ENCODE measurements around the gene FNIP2. TPM values are rescaled to one million over a fixed set of nuclear protein-coding genes. Genes with fewer than 3 reads are reported as not detected.
A peak's percentile ranks its signal among the peaks of the same experiment; 100 is the strongest.

The FNIP2 gene
- total RNA-seq, 1 donor from 2014 or later: 19.1 TPM

GRCh38 chr4:158835226-158836001, 66.6 kb downstream of the FNIP2 start:
- H3K36me3 Mint-ChIP-seq (ENCODE audit: low read depth): peaks cover 43% of the 10 kb centered on the region
- intact Hi-C loops (cut with micrococcal nuclease): no loop called here

GRCh38 chr4:158836002-158836369, 67.2 kb downstream of the FNIP2 start:
- H3K4me3 Mint-ChIP-seq: no peak overlapping the region
- no peaks in the 10 kb centered on the region for H3K9me3 Mint-ChIP-seq
- intact Hi-C loops (cut with micrococcal nuclease): no loop called here
- H3K27ac Mint-ChIP-seq: no peak overlapping the region
- H3K4me1 Mint-ChIP-seq: peaks cover 3% of the 10 kb centered on the region
- peaks cover 39% of the 10 kb centered on the region for H3K36me3 Mint-ChIP-seq (ENCODE audit: low read depth)
- no peaks in the 10 kb centered on the region for H3K27me3 Mint-ChIP-seq
- DNase-seq: no peak

More at GRCh38 chr4:158835226-158836001, 66.6 kb downstream of the FNIP2 start:
- no peaks in the 10 kb centered on the region for H3K27me3 Mint-ChIP-seq
- peaks cover 2% of the 10 kb centered on the region for H3K4me1 Mint-ChIP-seq
- H3K4me3 Mint-ChIP-seq: no peak overlapping the region
- no peaks in the 10 kb centered on the region for H3K9me3 Mint-ChIP-seq
- H3K27ac Mint-ChIP-seq: no peak overlapping the region
- DNase-seq: no peak

- Mint-ChIP-seq H3K27ac (no peak overlapping the region), H3K4me1 (peaks cover 4% of the 10 kb centered on the region), H3K36me3 (ENCODE audit: low read depth) (peaks cover 35% of the 10 kb centered on the region), H3K27me3 (no peaks in the 10 kb centered on the region), H3K9me3 (no peaks in the 10 kb centered on the region), H3K4me3 (no peak overlapping the region)
- intact Hi-C loops (cut with micrococcal nuclease): no loop called here
- no peak for DNase-seq
Measured at GRCh38 chr4:158836828-158837449, 68.1 kb downstream of the FNIP2 start.

- Mint-ChIP-seq H3K4me1 (peaks cover 4% of the 10 kb centered on the region), H3K9me3 (no peaks in the 10 kb centered on the region), H3K36me3 (ENCODE audit: low read depth) (peaks cover 35% of the 10 kb centered on the region), H3K4me3 (no peak overlapping the region), H3K27me3 (no peaks in the 10 kb centered on the region), H3K27ac (no peak overlapping the region)
- intact Hi-C loops (cut with micrococcal nuclease): no loop called here
- DNase-seq: no peak
Measured at GRCh38 chr4:158837527-158838141, 68.8 kb downstream of the FNIP2 start.

GRCh38 chr4:158840131-158840530, 71.3 kb downstream of the FNIP2 start:
- H3K4me1 Mint-ChIP-seq: peaks cover 4% of the 10 kb centered on the region
- intact Hi-C loops (cut with micrococcal nuclease): no loop called here
- peaks cover 30% of the 10 kb centered on the region for H3K36me3 Mint-ChIP-seq (ENCODE audit: low read depth)
- H3K27me3 Mint-ChIP-seq: no peaks in the 10 kb centered on the region
- DNase-seq: no peak
- H3K9me3 Mint-ChIP-seq: no peaks in the 10 kb centered on the region
- H3K27ac Mint-ChIP-seq: no peak overlapping the region
- H3K4me3 Mint-ChIP-seq: no peak overlapping the region

- H3K4me3 Mint-ChIP-seq: no peak overlapping the region
- H3K9me3 Mint-ChIP-seq: no peaks in the 10 kb centered on the region
- peaks cover 25% of the 10 kb centered on the region for H3K36me3 Mint-ChIP-seq (ENCODE audit: low read depth)
- no peak overlapping the region for H3K27ac Mint-ChIP-seq
- no peak for DNase-seq
- intact Hi-C loops (cut with micrococcal nuclease): no loop called here
- peaks cover 1% of the 10 kb centered on the region for H3K4me1 Mint-ChIP-seq
- no peaks in the 10 kb centered on the region for H3K27me3 Mint-ChIP-seq
Measured at GRCh38 chr4:158841540-158841939, 72.7 kb downstream of the FNIP2 start.

GRCh38 chr4:158845311-158846041, 76.7 kb downstream of the FNIP2 start:
- Mint-ChIP-seq H3K27ac (no peak overlapping the region), H3K9me3 (no peaks in the 10 kb centered on the region), H3K4me1 (peaks cover 15% of the 10 kb centered on the region), H3K4me3 (no peak overlapping the region), H3K27me3 (no peaks in the 10 kb centered on the region), H3K36me3 (ENCODE audit: low read depth) (peaks cover 20% of the 10 kb centered on the region)
- no peak for DNase-seq
- intact Hi-C loops (cut with micrococcal nuclease): no loop called here

GRCh38 chr4:158847535-158847934, 78.7 kb downstream of the FNIP2 start:
- Mint-ChIP-seq H3K36me3 (ENCODE audit: low read depth) (peaks cover 15% of the 10 kb centered on the region), H3K27ac (no peak overlapping the region), H3K4me1 (peaks cover 17% of the 10 kb centered on the region), H3K4me3 (no peak overlapping the region), H3K9me3 (no peaks in the 10 kb centered on the region), H3K27me3 (no peaks in the 10 kb centered on the region)
- intact Hi-C loops (cut with micrococcal nuclease): no loop called here
- no peak for DNase-seq

GRCh38 chr4:158849681-158850080, 80.9 kb downstream of the FNIP2 start:
- intact Hi-C loops (cut with micrococcal nuclease): loop anchor here (1.0 to 5.0 kb wide), 4 partner anchors 81 to 597 kb away; partner anchors contain the start of genes C4orf46, ETFDH and FNIP2
- no peaks in the 10 kb centered on the region for H3K9me3 Mint-ChIP-seq
- peaks cover 9% of the 10 kb centered on the region for H3K36me3 Mint-ChIP-seq (ENCODE audit: low read depth)

GRCh38 chr4:158850371-158850770, 81.5 kb downstream of the FNIP2 start:
- Mint-ChIP-seq H3K27me3 (no peaks in the 10 kb centered on the region), H3K4me3 (no peak overlapping the region), H3K36me3 (ENCODE audit: low read depth) (peaks cover 6% of the 10 kb centered on the region), H3K4me1 (peaks cover 17% of the 10 kb centered on the region), H3K27ac (no peak overlapping the region), H3K9me3 (no peaks in the 10 kb centered on the region)
- no peak for DNase-seq
- intact Hi-C loops (cut with micrococcal nuclease): loop anchor here (1.0 to 5.0 kb wide), 4 partner anchors 82 to 598 kb away; partner anchors contain the start of genes C4orf46, ETFDH and FNIP2

More at GRCh38 chr4:158849681-158850080, 80.9 kb downstream of the FNIP2 start:
- H3K27me3 Mint-ChIP-seq: no peaks in the 10 kb centered on the region
- no peak for DNase-seq
- peaks cover 17% of the 10 kb centered on the region for H3K4me1 Mint-ChIP-seq
- no peak overlapping the region for H3K27ac Mint-ChIP-seq
- no peak overlapping the region for H3K4me3 Mint-ChIP-seq

GRCh38 chr4:158850800-158851644, 82.2 kb downstream of the FNIP2 start:
- peaks cover 17% of the 10 kb centered on the region for H3K4me1 Mint-ChIP-seq
- H3K4me3 Mint-ChIP-seq: no peak overlapping the region
- peaks cover 6% of the 10 kb centered on the region for H3K36me3 Mint-ChIP-seq (ENCODE audit: low read depth)
- no peaks in the 10 kb centered on the region for H3K27me3 Mint-ChIP-seq
- no peak for DNase-seq
- H3K9me3 Mint-ChIP-seq: no peaks in the 10 kb centered on the region
- no peak overlapping the region for H3K27ac Mint-ChIP-seq
- intact Hi-C loops (cut with micrococcal nuclease): loop anchor here (1.0 to 5.0 kb wide), 4 partner anchors 82 to 599 kb away; partner anchors contain the start of genes C4orf46, ETFDH and FNIP2

GRCh38 chr4:158854236-158854635, 85.4 kb downstream of the FNIP2 start:
- no peak overlapping the region for H3K4me3 Mint-ChIP-seq
- H3K27ac Mint-ChIP-seq: no peak overlapping the region
- H3K27me3 Mint-ChIP-seq: no peaks in the 10 kb centered on the region
- peaks cover 14% of the 10 kb centered on the region for H3K4me1 Mint-ChIP-seq
- peaks cover 5% of the 10 kb centered on the region for H3K36me3 Mint-ChIP-seq (ENCODE audit: low read depth)
- no peaks in the 10 kb centered on the region for H3K9me3 Mint-ChIP-seq
- intact Hi-C loops (cut with micrococcal nuclease): loop anchor here (5.0 kb wide), 2 partner anchors 182 to 602 kb away; partner anchors contain the start of genes C4orf46 and ETFDH
- no peak for DNase-seq

- Mint-ChIP-seq H3K4me3 (no peak overlapping the region), H3K27ac (no peak overlapping the region), H3K36me3 (ENCODE audit: low read depth) (peaks cover 19% of the 10 kb centered on the region), H3K4me1 (peaks cover 6% of the 10 kb centered on the region), H3K27me3 (no peaks in the 10 kb centered on the region), H3K9me3 (no peaks in the 10 kb centered on the region)
- intact Hi-C loops (cut with micrococcal nuclease): loop anchor here (1.0 to 2.0 kb wide), 3 partner anchors 318 to 590 kb away; no protein-coding TSS in a partner anchor
- peak; percentile 63 for DNase-seq
Measured at GRCh38 chr4:158856852-158857251, 88.0 kb downstream of the FNIP2 start.
